Activated CD8-positive, alpha-beta T cell treated with anti-CD3 and anti-CD28 coated beads for 36 hours (primary cell): Measurements from ENCODE around the gene ZNF283. TPM values are rescaled to one million over a fixed set of nuclear protein-coding genes. Genes with fewer than 3 reads are reported as not detected.

Experiments used
- ATAC-seq: fragments of 200-7000 bp; cut with Tn5 transposase; one replicate; pipeline ENCODE4 v1.10.0; 2021; ENCODE audit warnings: mild to moderate bottlenecking, moderate library complexity
- CTCF ChIA-PET: fragments of 350-600 bp; sonication (Branson Sonifier 250); formaldehyde crosslinking; loops from one replicate; lab custom pipeline; 2021; ENCODE audit warnings: antibody characterized with exemption; lab: Charles Lee
- POLR2A ChIA-PET: fragments of 350-600 bp; sonication (Branson Sonifier 250); formaldehyde crosslinking; loops from one replicate; lab custom pipeline; 2021; ENCODE audit warnings: antibody characterized with exemption; lab: Charles Lee
- DNase-seq: peaks from one replicate; pipeline ENCODE4 v3.0.0-alpha.2; 2020
- H3K27ac Mint-ChIP-seq: one replicate; pipeline ENCODE4 v1.8.0; 2021; ENCODE audit warnings: mild to moderate bottlenecking, mixed read lengths
- H3K27me3 Mint-ChIP-seq: one replicate; pipeline ENCODE4 v1.8.0; 2021; ENCODE audit warnings: mixed read lengths
- H3K36me3 Mint-ChIP-seq: one replicate; pipeline ENCODE4 v1.8.0; 2021; ENCODE audit warnings: low read depth, mixed read lengths
- H3K4me1 Mint-ChIP-seq: one replicate; pipeline ENCODE4 v1.8.0; 2021; ENCODE audit warnings: low read depth, mixed read lengths
- H3K4me3 Mint-ChIP-seq: one replicate; pipeline ENCODE4 v1.8.0; 2021; ENCODE audit warnings: mild to moderate bottlenecking, moderate library complexity, mixed read lengths
- H3K9me3 Mint-ChIP-seq: one replicate; pipeline ENCODE4 v1.8.0; 2021; ENCODE audit warnings: mixed read lengths
- intact Hi-C: fragments of 100-400 bp; cut with micrococcal nuclease; formaldehyde crosslinking; loops from one replicate; pipeline ENCODE4 v1.10.0; 2022
- total RNA-seq, 2 experiments: library from RNA; stranded (reverse); gene quantifications; one replicate each; pipeline ENCODE4 v1.2.3, GENCODE V29; 2021
- TF ChIP-seq, protein P1 (sequence below): fragments of 200-600 bp; IDR thresholded peaks from one replicate; pipeline ENCODE4 v1.8.0; 2022; ENCODE audit warnings: antibody characterized with exemption, mild to moderate bottlenecking

The ZNF283 gene
- total RNA-seq: 1 to 10 TPM; 6.6 to 7.2 TPM

DNA sequence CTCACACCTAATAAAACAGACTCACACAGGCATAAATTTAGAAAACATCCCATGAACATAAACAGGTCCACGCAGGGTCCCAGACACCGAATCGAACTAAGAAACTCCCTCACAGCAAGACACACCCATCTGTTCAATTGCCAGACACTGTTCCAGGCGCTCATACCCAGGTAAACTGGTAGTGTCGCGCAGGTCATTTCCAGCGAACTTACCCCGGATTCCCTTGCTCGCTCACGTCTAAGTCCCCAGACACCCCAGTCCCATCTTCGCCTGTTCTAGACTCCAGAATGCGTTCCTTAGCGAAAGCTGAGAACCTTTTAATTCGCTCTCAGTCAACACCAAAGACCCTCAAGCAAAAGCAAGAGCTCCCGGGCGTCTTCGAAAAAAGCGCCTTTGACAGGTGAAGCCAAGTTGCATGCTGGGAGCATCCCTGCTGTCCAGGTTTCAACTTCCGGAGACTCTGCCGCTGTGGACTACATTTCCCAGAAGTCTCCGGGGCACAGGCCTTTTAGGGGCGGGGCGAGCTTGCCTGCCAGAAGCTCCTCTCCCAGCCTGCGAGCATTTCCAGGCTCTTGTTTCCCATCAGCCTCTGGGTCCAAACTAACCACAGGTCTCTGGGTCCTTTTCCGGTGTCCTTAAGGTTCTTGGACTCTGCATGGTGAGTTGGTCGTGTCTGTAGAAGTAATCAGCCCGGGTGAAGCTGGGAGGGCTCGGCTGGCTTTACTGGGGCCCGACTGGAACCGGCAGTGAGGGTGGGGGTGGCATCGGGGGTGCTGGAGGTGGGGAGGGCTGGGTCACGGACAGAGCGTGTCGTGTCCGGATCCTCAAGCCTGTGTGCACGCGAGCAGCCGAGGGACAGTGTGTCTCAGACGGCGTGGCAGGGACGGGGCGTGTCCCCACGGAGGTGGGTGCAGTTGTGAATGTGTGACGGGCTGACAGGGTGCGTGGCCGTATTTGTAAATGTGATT, at the start of gene ZNF283:
TSS of gene ZNF283 (plus strand) at position 535 of the 968 bp plus-strand sequence. CDS start 6,184 bp downstream, outside the sequence.
- peaks cover 15% of the 10 kb centered on the region for H3K27me3 Mint-ChIP-seq
- intact Hi-C loops: no loop called here
- POLR2A ChIA-PET: interaction anchor here (0.6 kb wide), 1 partner anchor 664 kb away, joined by 3 read pairs; no protein-coding TSS in a partner anchor
- H3K27ac Mint-ChIP-seq: peak within 1 kb of the TSS; percentile 80
- H3K9me3 Mint-ChIP-seq: peaks cover 15% of the 10 kb centered on the region
- CTCF ChIA-PET: interaction anchor here (0.8 to 1.6 kb wide), 4 partner anchors 13 to 232 kb away, joined by 3 to 4 read pairs (median 3); no protein-coding TSS in a partner anchor
- DNase-seq: peak; percentile 92
- TF ChIP-seq, protein P1, sequence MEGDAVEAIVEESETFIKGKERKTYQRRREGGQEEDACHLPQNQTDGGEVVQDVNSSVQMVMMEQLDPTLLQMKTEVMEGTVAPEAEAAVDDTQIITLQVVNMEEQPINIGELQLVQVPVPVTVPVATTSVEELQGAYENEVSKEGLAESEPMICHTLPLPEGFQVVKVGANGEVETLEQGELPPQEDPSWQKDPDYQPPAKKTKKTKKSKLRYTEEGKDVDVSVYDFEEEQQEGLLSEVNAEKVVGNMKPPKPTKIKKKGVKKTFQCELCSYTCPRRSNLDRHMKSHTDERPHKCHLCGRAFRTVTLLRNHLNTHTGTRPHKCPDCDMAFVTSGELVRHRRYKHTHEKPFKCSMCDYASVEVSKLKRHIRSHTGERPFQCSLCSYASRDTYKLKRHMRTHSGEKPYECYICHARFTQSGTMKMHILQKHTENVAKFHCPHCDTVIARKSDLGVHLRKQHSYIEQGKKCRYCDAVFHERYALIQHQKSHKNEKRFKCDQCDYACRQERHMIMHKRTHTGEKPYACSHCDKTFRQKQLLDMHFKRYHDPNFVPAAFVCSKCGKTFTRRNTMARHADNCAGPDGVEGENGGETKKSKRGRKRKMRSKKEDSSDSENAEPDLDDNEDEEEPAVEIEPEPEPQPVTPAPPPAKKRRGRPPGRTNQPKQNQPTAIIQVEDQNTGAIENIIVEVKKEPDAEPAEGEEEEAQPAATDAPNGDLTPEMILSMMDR: no peak
- H3K4me3 Mint-ChIP-seq: peak within 1 kb of the TSS; percentile 88
- H3K4me1 Mint-ChIP-seq: peaks cover 16% of the 10 kb centered on the region
- ATAC-seq: peak; percentile 99
- peaks cover 33% of the 10 kb centered on the region for H3K36me3 Mint-ChIP-seq

- no peak for DNase-seq
- H3K4me1 Mint-ChIP-seq: peaks cover 57% of the 10 kb centered on the region
- intact Hi-C loops: no loop called here
Observed at GRCh38 chr19:43778651-43779050, 48.5 kb upstream of the ZNF283 start.

DNA sequence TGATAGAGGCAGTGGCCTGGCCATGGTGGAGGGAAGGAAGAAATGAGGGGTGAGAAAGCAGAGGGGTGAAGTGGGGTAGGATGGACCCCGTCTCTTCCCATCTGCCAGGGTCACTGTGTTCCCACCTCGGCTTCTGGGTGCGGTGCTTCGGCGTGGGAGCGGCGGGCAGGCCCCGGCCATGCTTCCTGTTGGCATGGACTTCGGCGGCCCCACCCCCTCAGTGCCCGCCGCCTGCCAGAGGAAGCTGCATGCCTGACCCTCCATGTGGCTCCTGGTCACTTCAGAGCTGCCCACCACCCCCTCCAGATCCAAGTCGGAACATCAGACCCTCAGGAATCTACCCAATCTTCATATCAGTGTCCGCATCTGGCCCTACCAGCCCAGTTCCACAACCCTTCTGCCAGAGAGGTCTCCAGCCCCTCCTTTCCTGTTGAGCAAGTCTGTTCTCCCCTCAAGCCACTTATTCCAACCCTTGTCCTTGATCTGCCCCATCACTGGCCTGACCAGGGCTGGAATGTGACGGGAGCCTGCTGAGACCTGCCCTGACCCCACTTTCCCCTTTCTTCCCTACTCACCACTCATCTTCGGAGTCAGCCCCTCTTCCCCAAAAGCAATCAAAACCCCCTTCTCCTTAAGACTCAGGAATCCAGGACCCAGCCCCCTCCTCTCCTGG, 47.8 kb upstream of the ZNF283 start:
- Mint-ChIP-seq H3K4me1 (peaks cover 63% of the 10 kb centered on the region), H3K27me3 (peaks cover 3% of the 10 kb centered on the region), H3K36me3 (peaks cover 39% of the 10 kb centered on the region), H3K9me3 (peaks cover 2% of the 10 kb centered on the region), H3K27ac (peak overlapping the region; percentile 83), H3K4me3 (peak overlapping the region; percentile 72)
- no peak for DNase-seq
- CTCF ChIA-PET: interaction anchor here (0.9 to 8.3 kb wide), 6 partner anchors 12 to 111 kb away, joined by 3 to 122 read pairs (median 10); no protein-coding TSS in a partner anchor
- no peak for ATAC-seq
- TF ChIP-seq, protein P1: no peak
- POLR2A ChIA-PET: interaction anchor here (1.2 to 8.5 kb wide), 4 partner anchors 15 to 246 kb away, joined by 3 to 137 read pairs (median 48); partner anchors contain the start of genes SMG9 and ZNF575
- intact Hi-C loops: no loop called here

More at GRCh38 chr19:43778651-43779050, 48.5 kb upstream of the ZNF283 start:
- peaks cover 40% of the 10 kb centered on the region for H3K36me3 Mint-ChIP-seq
- peak overlapping the region; percentile 72 for H3K4me3 Mint-ChIP-seq
- H3K27me3 Mint-ChIP-seq: peaks cover 2% of the 10 kb centered on the region
- peak overlapping the region; percentile 83 for H3K27ac Mint-ChIP-seq
- POLR2A ChIA-PET: interaction anchor here (5.3 to 8.5 kb wide), 2 partner anchors 14 to 23 kb away, joined by 45 to 137 read pairs; partner anchors contain the start of gene SMG9
- peaks cover 2% of the 10 kb centered on the region for H3K9me3 Mint-ChIP-seq
- TF ChIP-seq, protein P1: no peak
- CTCF ChIA-PET: interaction anchor here (1.1 to 8.3 kb wide), 7 partner anchors 12 to 110 kb away, joined by 3 to 122 read pairs (median 6); partner anchors contain the start of gene SMG9
- no peak for ATAC-seq

DNA sequence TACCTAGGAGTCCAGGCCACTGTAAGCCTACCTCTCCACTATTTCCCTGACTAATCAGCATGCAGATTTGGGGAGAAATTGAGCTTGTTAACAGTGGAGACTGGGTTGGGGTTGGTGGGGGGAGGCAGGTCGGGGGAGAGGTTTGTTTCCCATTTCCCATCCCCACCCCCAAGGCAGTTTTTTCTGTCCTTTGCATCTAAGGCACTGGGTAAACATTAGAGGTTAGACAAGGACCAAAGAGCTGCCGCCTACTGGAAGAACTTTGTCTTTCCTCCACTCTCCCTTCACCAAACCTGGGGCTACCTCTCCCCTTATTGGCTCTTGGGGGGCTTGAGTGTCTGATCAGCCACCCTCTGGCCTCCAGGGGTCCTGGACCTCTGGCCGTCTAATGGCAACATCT, 47.3 kb upstream of the ZNF283 start:
- peaks cover 37% of the 10 kb centered on the region for H3K36me3 Mint-ChIP-seq
- intact Hi-C loops: loop anchor here (2.0 to 10.0 kb wide), 2 partner anchors 15 to 105 kb away; partner anchors contain the start of gene PLAUR
- ATAC-seq (no peak), DNase-seq (no peak)
- H3K4me1 Mint-ChIP-seq: peaks cover 69% of the 10 kb centered on the region
- peaks cover 2% of the 10 kb centered on the region for H3K9me3 Mint-ChIP-seq
- ChIA-PET POLR2A (interaction anchor here (1.1 to 8.5 kb wide), 5 partner anchors 14 to 247 kb away, joined by 3 to 137 read pairs (median 6); partner anchors contain the start of genes SMG9 and ZNF575), CTCF (interaction anchor here (0.9 to 8.3 kb wide), 6 partner anchors 13 to 112 kb away, joined by 3 to 122 read pairs (median 9); no protein-coding TSS in a partner anchor)
- peak overlapping the region; percentile 72 for H3K4me3 Mint-ChIP-seq
- peaks cover 3% of the 10 kb centered on the region for H3K27me3 Mint-ChIP-seq
- H3K27ac Mint-ChIP-seq: peak overlapping the region; percentile 83
- TF ChIP-seq, protein P1: no peak
